SH-SY5Y (cell line): ENCODE data around the gene CAMK2A.

Experiments used
- GATA2 ChIP-seq: IDR thresholded peaks from 2 replicates; pipeline ENCODE4 v1.6.1; 2011; ENCODE audit warnings: mild to moderate bottlenecking, low read depth, low read length
- GATA3 ChIP-seq: IDR thresholded peaks from 2 replicates; pipeline ENCODE4 v1.6.1; 2011; ENCODE audit warnings: low read depth, mild to moderate bottlenecking, low read length, moderate library complexity

DNA sequence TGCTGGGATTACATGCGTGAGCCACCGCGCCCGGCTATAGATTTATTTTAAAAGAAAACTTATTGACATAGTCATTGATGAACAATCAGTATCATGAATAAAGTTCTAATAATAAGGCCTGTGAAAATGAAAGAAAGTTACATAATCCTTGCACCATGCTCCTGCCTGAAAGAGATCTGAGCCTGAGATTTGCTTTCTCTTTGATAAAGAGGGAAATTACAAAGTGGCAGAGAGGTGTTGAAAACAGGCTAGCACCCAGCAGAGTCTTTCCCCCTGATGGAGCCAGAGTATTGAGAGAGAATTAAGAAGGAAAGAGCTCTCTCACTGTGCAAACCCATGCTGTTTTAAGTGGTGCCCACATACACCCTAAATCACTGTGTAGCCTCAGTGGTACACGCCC is 62.5 kb downstream of the CAMK2A start:
- no peak for TF ChIP-seq GATA2
- TF ChIP-seq GATA3: no peak
